GM21737 (cell line): ENCODE data around the gene MRPL45.

Experiments used
- ATAC-seq: cut with Tn5 transposase; IDR thresholded peaks from one replicate; pipeline ENCODE4 v1.9.1; 2021; ENCODE audit warnings: mild to moderate bottlenecking, moderate library complexity; ENCODE audit not compliant: unreplicated experiment

MRPL45 gene

DNA sequence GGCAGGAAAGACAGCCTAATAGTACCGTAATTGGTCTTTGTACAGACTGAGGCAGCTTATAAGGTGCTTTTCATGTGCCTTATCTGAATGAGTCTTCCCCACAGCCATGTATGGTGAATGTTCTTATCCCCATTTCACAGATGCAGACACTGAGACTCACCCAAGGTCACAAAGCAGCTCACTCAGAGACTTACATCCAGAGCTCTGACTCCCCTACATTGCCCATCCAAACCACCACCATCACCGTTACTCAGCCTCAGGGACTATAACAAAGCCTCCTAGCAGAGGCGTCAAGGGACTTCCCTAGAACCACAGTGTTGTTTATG lies 47.4 kb downstream of the MRPL45 start:
- ATAC-seq = no peak

GRCh38 chr17:38345743-38346142 lies 48.8 kb downstream of the MRPL45 start:
- no peak for ATAC-seq

GRCh38 chr17:38349097-38349730 lies 52.2 kb downstream of the MRPL45 start:
- no peak for ATAC-seq

DNA sequence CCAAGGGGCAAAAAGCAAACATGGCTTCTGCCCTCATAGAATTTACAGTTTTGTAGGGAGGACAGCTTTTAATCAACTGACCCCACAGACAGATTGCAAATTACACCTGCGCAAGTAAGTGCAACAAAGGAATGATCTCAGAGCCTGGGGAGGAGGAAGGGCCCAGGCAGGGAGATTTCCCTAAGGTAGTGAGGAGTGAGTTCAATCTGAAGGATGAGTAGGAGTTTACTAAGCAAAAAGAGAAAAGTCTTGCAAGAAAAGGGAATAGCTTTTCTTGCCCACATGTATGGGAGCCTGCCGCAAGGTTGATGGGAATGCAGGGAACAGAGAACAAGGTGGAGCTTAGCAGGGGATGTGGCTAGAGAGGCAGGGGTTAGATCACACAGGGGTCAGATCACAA lies 53.1 kb downstream of the MRPL45 start:
- ATAC-seq = no peak

GRCh38 chr17:38351412-38352222 lies 54.6 kb downstream of the MRPL45 start, which contains the start of gene SOCS7:
SOCS7 (plus strand) TSS chr17:38351844; CDS start chr17:38352053, 209 bp downstream.
- ATAC-seq = peak; percentile 85

DNA sequence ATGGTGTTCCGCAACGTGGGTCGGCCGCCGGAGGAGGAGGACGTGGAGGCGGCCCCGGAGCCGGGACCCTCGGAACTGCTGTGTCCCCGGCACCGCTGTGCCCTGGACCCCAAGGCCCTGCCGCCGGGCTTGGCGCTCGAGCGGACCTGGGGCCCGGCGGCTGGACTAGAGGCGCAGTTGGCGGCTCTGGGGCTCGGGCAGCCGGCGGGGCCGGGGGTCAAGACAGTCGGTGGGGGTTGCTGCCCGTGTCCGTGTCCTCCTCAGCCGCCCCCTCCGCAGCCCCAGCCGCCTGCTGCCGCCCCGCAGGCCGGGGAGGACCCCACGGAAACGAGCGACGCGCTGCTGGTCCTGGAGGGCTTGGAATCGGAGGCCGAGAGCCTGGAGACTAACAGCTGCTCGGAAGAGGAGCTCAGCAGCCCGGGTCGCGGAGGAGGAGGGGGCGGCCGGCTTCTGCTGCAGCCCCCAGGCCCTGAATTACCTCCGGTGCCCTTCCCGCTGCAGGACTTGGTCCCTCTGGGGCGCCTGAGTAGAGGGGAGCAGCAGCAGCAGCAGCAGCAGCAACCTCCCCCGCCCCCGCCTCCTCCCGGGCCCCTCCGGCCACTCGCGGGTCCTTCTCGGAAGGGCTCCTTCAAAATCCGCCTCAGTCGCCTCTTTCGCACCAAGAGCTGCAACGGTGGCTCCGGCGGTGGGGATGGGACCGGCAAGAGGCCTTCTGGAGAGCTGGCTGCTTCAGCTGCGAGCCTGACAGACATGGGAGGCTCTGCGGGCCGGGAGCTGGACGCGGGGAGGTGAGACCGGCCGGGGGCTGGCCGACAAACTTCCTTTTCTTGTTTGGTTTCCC lies 55.5 kb downstream of the MRPL45 start:
- ATAC-seq = peak; percentile 2

GRCh38 chr17:38353086-38353604 lies 56.2 kb downstream of the MRPL45 start:
- no peak for ATAC-seq

DNA sequence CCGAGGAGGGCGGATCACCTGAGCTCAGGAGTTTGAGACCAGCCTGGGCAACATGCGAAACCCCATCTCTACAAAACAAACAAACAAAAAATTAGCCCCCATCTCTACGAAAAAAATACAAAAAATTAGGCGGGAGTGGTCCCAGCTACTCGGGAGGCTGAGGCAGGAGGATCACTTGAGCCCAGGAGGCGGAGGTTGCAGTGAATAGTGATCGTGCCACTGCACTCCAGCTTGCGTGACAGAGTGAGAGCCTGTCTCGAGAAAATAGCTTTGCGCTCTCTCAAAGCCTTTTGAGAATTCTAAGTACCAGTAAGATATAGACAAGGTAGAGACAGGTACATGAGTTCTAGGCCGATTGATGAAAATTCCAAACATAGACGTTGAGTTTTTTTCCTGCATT lies 56.7 kb downstream of the MRPL45 start:
- no peak for ATAC-seq

DNA sequence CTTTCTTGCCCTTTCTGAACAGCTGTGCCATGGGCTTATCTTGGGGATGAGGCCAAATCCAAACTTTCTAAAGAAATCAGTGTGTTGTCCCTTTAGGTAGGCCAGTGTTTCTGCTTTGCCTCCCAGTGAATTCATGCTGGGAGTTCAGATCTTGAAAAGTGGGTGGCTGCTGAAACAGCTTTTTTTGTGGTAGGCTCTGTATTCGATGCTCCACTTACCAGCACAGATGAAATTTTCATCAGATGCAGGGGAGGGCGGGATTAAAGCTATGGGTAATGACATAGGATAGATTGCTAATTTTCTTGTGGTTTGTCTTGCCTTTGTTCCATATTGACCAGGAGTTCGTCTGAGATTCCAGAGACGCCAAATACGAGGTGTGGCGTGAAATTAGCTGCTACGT lies 57.5 kb downstream of the MRPL45 start:
- ATAC-seq = no peak

- no peak for ATAC-seq
Observed at GRCh38 chr17:38355251-38355650, 58.3 kb downstream of the MRPL45 start.

DNA sequence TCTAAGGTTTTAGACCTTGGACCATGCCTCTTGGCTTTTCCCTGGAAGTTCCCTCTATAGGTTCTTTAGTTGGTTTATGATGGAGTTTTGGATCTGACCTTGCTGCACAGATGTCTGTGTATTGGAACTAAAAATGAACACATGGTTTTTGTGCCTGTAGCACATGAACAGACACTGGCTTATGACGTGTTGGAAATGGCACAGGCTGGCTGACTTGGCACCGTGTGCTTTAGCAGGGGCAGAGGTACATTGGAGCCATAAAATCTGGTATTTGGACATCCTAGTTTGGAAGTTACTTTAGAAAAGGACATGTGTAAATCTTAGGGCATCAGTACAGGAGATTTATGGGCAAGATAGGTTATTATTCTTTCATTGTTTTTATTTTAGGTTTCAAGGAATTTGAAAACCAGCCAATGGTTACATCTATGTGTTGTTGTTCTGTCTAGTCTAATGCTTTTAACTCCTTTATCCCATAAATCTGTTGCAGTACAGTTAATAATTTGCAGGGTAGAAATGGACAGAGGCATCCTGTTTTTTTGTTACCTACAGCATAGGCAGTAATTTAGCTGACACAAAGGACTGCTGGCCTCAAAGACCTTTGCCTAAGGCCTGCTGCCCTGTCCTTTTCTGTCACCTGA lies 60.6 kb downstream of the MRPL45 start:
- ATAC-seq = no peak

DNA sequence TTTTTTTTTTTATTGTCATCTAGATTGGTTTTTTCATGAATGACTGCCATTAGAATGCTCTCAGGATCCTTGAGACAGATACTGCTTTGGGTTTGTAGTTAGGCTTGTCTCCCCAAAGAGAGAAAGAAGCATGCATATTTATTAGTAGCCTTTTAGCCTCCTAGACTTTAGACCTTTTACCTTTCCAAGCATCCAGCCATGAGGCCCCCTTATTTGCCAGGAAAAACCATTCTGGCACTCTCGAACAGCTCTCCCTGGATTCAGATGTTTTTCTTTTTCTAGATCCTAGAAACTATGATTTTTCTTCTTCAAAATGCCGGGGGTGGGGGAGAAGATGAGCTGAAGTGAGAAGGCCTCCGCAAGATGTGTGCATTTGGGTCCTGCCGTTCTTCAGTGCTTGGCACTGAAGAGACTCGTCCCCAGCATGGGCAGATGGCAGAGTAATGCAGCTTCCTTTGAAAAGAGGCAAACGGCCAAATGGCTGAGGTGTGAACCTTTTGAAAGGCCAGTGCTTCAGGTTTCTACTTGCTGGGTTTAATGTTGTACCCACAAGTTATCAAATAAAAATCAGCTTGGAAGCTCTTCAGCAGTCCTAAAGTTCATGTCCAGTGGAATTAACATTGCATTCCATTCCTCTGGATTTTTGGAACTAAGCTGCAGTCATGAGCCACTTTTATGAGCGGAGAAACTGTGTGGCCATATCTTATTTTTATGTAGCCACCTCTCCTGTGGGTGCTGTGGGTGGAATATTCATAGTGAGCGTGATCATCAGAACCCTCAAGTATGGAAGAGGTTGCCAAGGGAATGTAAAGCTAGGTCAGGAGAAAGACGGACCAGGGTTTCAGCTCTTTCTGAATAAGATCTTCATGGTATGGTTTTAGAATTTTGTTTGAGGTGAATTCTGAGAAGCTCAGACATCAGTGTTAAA lies 61.9 kb downstream of the MRPL45 start:
- no peak for ATAC-seq

- ATAC-seq = no peak
Observed at GRCh38 chr17:38361694-38362465, 64.9 kb downstream of the MRPL45 start.

DNA sequence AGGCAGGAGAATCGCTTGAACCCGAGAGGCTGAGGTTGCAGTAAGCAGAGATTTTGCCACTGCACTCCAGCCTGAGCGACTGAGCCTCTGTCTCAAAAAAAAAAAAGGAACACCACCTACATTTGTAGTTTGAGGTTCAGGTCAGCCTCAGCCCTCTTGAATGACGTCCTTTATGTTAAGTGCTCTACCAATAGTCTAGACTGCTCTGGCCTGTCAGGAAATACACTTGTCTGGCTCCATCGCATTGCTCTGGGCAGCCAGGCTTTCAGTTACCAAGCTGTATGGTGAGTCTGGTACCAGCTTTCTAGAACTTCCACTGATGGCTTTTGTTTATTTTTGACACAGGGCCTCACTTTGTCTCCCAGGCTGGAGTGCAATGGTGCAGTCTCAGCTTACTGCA lies 66.0 kb downstream of the MRPL45 start:
- ATAC-seq = no peak

- no peak for ATAC-seq
Observed at GRCh38 chr17:38364741-38365140, 67.8 kb downstream of the MRPL45 start.

DNA sequence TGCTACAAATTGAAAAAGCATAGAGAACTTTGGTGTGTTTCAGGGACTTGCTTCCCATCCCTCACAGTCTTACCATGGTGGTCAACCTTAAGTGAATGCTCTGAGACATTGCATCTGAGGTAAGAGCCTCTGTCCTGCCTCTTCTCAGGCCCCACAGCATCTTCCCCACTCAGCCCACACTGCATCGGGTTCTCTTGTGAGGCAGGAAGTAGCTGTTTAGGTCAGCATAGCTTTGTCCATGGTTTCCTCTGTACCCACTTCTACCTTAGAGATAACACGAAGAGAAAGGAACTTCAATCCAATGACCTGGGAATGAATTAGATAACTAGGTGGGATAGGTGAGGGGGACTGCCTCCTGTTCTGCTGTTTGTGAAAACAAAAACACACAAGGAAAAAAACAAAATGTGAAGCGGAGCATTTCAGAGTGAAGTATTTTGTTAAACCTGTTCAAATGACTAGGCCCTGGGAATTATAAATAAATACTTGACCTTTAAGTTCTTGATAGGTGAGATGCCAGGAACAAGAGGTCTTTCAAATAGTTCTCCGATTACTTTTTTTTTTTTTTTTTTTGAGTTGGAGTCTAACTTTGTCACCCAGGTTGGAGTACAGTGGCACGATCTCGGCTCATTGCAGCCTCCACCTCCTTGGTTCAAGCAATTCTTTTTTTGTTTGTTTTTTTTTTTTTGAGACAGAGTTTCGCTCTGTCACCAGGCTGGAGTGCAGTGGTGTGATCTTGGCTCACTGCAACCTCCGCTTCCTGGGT lies 72.3 kb downstream of the MRPL45 start:
- ATAC-seq = no peak
